ENCODE measurements around the gene SERPINB1.

SERPINB1 gene

GRCh38 chr6:2841264-2842138 is at the start of gene SERPINB1:
SERPINB1 (minus strand) TSS chr6:2841863; CDS start chr6:2840586, 1,277 bp downstream.
- peak; percentile 83 for DNase-seq

- DNase-seq, result no peak
These were observed 49.5 kb upstream of the SERPINB1 start for GRCh38 chr6:2890976-2891767.

GRCh38 chr6:2885967-2886735 is 44.5 kb upstream of the SERPINB1 start:
- DNase-seq, result no peak

- DNase-seq, result no peak
These were observed 43.1 kb upstream of the SERPINB1 start for GRCh38 chr6:2884804-2885203.

GRCh38 chr6:2883673-2884072 is 42.0 kb upstream of the SERPINB1 start:
- no peak for DNase-seq

- no peak for DNase-seq
These were observed 39.8 kb upstream of the SERPINB1 start for GRCh38 chr6:2881423-2881822.

GRCh38 chr6:2880156-2880555 is 38.5 kb upstream of the SERPINB1 start:
- DNase-seq, result peak; percentile 84

- peak; percentile 52 for DNase-seq
These were observed 36.3 kb upstream of the SERPINB1 start for GRCh38 chr6:2877960-2878359.

- no peak for DNase-seq
These were observed 35.6 kb upstream of the SERPINB1 start for GRCh38 chr6:2877057-2877882.

- no peak for DNase-seq
These were observed 34.8 kb upstream of the SERPINB1 start for GRCh38 chr6:2876210-2877056.

- DNase-seq, result peak; percentile 47
These were observed 33.9 kb upstream of the SERPINB1 start for GRCh38 chr6:2875359-2876191.

GRCh38 chr6:2873643-2874042 is 32.0 kb upstream of the SERPINB1 start:
- DNase-seq, result no peak

GRCh38 chr6:2872423-2873358 is 31.0 kb upstream of the SERPINB1 start:
- no peak for DNase-seq

- no peak for DNase-seq
These were observed 30.3 kb upstream of the SERPINB1 start for GRCh38 chr6:2871953-2872352.

GRCh38 chr6:2871102-2871501 is 29.4 kb upstream of the SERPINB1 start:
- DNase-seq, result no peak

GRCh38 chr6:2870046-2870636 is 28.5 kb upstream of the SERPINB1 start:
- no peak for DNase-seq

GRCh38 chr6:2868637-2869036 is 27.0 kb upstream of the SERPINB1 start:
- DNase-seq, result no peak

- no peak for DNase-seq
These were observed 24.6 kb upstream of the SERPINB1 start for GRCh38 chr6:2866171-2866846.
